ENCODE results near the gene CD109. TPM values are rescaled to one million over a fixed set of nuclear protein-coding genes. Genes with fewer than 3 reads are reported as not detected.

Gene CD109
- total RNA-seq, 2 donors from 2014 or later: 2.0 TPM

GRCh38 chr6:73669005-73669404 is 27.0 kb upstream of the CD109 start:
- no peaks in the 10 kb centered on the region for H3K36me3 ChIP-seq (ENCODE audit: control insufficient read depth, insufficient read depth, low read length)
- H3K9me3 Mint-ChIP-seq: no peaks in the 10 kb centered on the region
- H3K9me3 ChIP-seq (ENCODE audit: control insufficient read depth, low read length): no peaks in the 10 kb centered on the region
- no peak for DNase-seq
- no peaks in the 10 kb centered on the region for H3K36me3 Mint-ChIP-seq (ENCODE audit: low read depth)
- WGBS, 2 experiments (ENCODE audit: insufficient coverage in 1 of 2, insufficient read length in 1 of 2): no CpG with 5 or more reads among the region's 1 CpG
- H3K27me3 Mint-ChIP-seq (ENCODE audit: insufficient read depth): peaks cover 10% of the 10 kb centered on the region
- no peaks in the 10 kb centered on the region for H3K4me1 ChIP-seq (ENCODE audit: control insufficient read depth, insufficient read depth, low read length)
- no peak overlapping the region for H3K9ac ChIP-seq (ENCODE audit: extremely low read depth, low read length, poor library complexity, severe bottlenecking)
- no peak overlapping the region for H3K4me3 ChIP-seq (ENCODE audit: low read length)
- H3K27ac ChIP-seq (ENCODE audit: low read depth, low read length): no peak overlapping the region
- H3K4me3 Mint-ChIP-seq: no peak overlapping the region
- H3K27ac Mint-ChIP-seq: no peak overlapping the region
- no peaks in the 10 kb centered on the region for H3K4me1 Mint-ChIP-seq
- no peak for TF ChIP-seq CTCF (conservative IDR thresholded peaks at IDR 0.05)
- H3K27me3 ChIP-seq (ENCODE audit: control insufficient read depth, insufficient read depth, low read length, poor library complexity, severe bottlenecking): peaks cover 10% of the 10 kb centered on the region

- H3K27ac Mint-ChIP-seq: no peak overlapping the region
- 93% methylated on average over 6 to 8 of the region's 8 CpGs for WGBS, 2 experiments (ENCODE audit: insufficient coverage in 1 of 2, insufficient read length in 1 of 2)
- no peaks in the 10 kb centered on the region for H3K9me3 Mint-ChIP-seq
- H3K4me3 Mint-ChIP-seq: no peak overlapping the region
- Histone ChIP-seq H3K9me3 (ENCODE audit: control insufficient read depth, low read length) (no peaks in the 10 kb centered on the region), H3K4me3 (ENCODE audit: low read length) (no peak overlapping the region), H3K27me3 (ENCODE audit: control insufficient read depth, insufficient read depth, low read length, poor library complexity, severe bottlenecking) (no peaks in the 10 kb centered on the region), H3K4me1 (ENCODE audit: control insufficient read depth, insufficient read depth, low read length) (no peaks in the 10 kb centered on the region), H3K36me3 (ENCODE audit: control insufficient read depth, insufficient read depth, low read length) (no peaks in the 10 kb centered on the region), H3K9ac (ENCODE audit: extremely low read depth, low read length, poor library complexity, severe bottlenecking) (no peak overlapping the region), H3K27ac (ENCODE audit: low read depth, low read length) (no peak overlapping the region)
- H3K36me3 Mint-ChIP-seq (ENCODE audit: low read depth): no peaks in the 10 kb centered on the region
- H3K27me3 Mint-ChIP-seq (ENCODE audit: insufficient read depth): peaks cover 3% of the 10 kb centered on the region
- no peaks in the 10 kb centered on the region for H3K4me1 Mint-ChIP-seq
- TF ChIP-seq CTCF (conservative IDR thresholded peaks at IDR 0.05): no peak
- DNase-seq: no peak
These were observed 23.9 kb upstream of the CD109 start for GRCh38 chr6:73671911-73672685.

GRCh38 chr6:73675466-73676098 is 20.4 kb upstream of the CD109 start:
- H3K9ac ChIP-seq (ENCODE audit: extremely low read depth, low read length, poor library complexity, severe bottlenecking): no peak overlapping the region
- no peaks in the 10 kb centered on the region for H3K36me3 ChIP-seq (ENCODE audit: control insufficient read depth, insufficient read depth, low read length)
- H3K27me3 Mint-ChIP-seq (ENCODE audit: insufficient read depth): no peaks in the 10 kb centered on the region
- H3K27ac Mint-ChIP-seq: no peak overlapping the region
- peak; percentile 91 for TF ChIP-seq CTCF (conservative IDR thresholded peaks at IDR 0.05)
- H3K4me1 ChIP-seq (ENCODE audit: control insufficient read depth, insufficient read depth, low read length): no peaks in the 10 kb centered on the region
- H3K27ac ChIP-seq (ENCODE audit: low read depth, low read length): no peak overlapping the region
- DNase-seq: peak; percentile 92
- no peaks in the 10 kb centered on the region for H3K9me3 Mint-ChIP-seq
- no peak overlapping the region for H3K4me3 ChIP-seq (ENCODE audit: low read length)
- no peaks in the 10 kb centered on the region for H3K9me3 ChIP-seq (ENCODE audit: control insufficient read depth, low read length)
- no peaks in the 10 kb centered on the region for H3K4me1 Mint-ChIP-seq
- WGBS, 2 experiments (ENCODE audit: insufficient coverage in 1 of 2, insufficient read length in 1 of 2): 17 to 53% methylated on average over 2 to 3 of the region's 4 CpGs
- no peaks in the 10 kb centered on the region for H3K27me3 ChIP-seq (ENCODE audit: control insufficient read depth, insufficient read depth, low read length, poor library complexity, severe bottlenecking)
- H3K4me3 Mint-ChIP-seq: no peak overlapping the region
- no peaks in the 10 kb centered on the region for H3K36me3 Mint-ChIP-seq (ENCODE audit: low read depth)
